NCI-H2196 treated with DMSO at 0.1 percent for 48 hours (cell line): ENCODE data around the gene TWSG1.
"Not testable (repeated sequence)": the region's sequence is repeated elsewhere in the genome, so short reads cannot be mapped to it uniquely, and the experiment has no call there.

Source experiments
- DNase-seq: peaks from one replicate; lab custom pipeline; 2025; ENCODE audit not compliant: unreplicated experiment; lab: John Stamatoyannopoulos, UW

TWSG1 gene

GRCh38 chr18:9422816-9423519 lies 88.4 kb downstream of the TWSG1 start:
- no peak for DNase-seq

GRCh38 chr18:9423648-9424047 lies 89.1 kb downstream of the TWSG1 start:
- DNase-seq = not testable (repeated sequence)

GRCh38 chr18:9424235-9424634 lies 89.7 kb downstream of the TWSG1 start:
- not testable (repeated sequence) for DNase-seq

- DNase-seq = no peak
Measured at GRCh38 chr18:9426753-9427152, 92.2 kb downstream of the TWSG1 start.

GRCh38 chr18:9428301-9428706 lies 93.7 kb downstream of the TWSG1 start:
- DNase-seq = no peak

GRCh38 chr18:9428862-9429661 lies 94.5 kb downstream of the TWSG1 start:
- no peak for DNase-seq

GRCh38 chr18:9429662-9429993 lies 95.1 kb downstream of the TWSG1 start:
- no peak for DNase-seq

- DNase-seq = not testable (repeated sequence)
Measured at GRCh38 chr18:9430315-9430714, 95.7 kb downstream of the TWSG1 start.

- DNase-seq = no peak
Measured at GRCh38 chr18:9431296-9431695, 96.7 kb downstream of the TWSG1 start.

- not testable (repeated sequence) for DNase-seq
Measured at GRCh38 chr18:9433122-9433521, 98.5 kb downstream of the TWSG1 start.

- DNase-seq = no peak
Measured at GRCh38 chr18:9433671-9434121, 99.1 kb downstream of the TWSG1 start.

- no peak for DNase-seq
Measured at GRCh38 chr18:9434122-9434701, 99.6 kb downstream of the TWSG1 start.

- DNase-seq = no peak
Measured at GRCh38 chr18:9435041-9435440, 100.5 kb downstream of the TWSG1 start.

GRCh38 chr18:9436206-9436929 lies 101.8 kb downstream of the TWSG1 start:
- no peak for DNase-seq

GRCh38 chr18:9437021-9437437 lies 102.5 kb downstream of the TWSG1 start:
- DNase-seq = no peak

- no peak for DNase-seq
Measured at GRCh38 chr18:9437672-9438071, 103.1 kb downstream of the TWSG1 start.

GRCh38 chr18:9441061-9441460 lies 106.5 kb downstream of the TWSG1 start:
- no peak for DNase-seq

GRCh38 chr18:9444549-9444948 lies 110.0 kb downstream of the TWSG1 start:
- DNase-seq = no peak

- no peak for DNase-seq
Measured at GRCh38 chr18:9446839-9447238, 112.3 kb downstream of the TWSG1 start.

GRCh38 chr18:9447334-9447733 lies 112.8 kb downstream of the TWSG1 start:
- DNase-seq = no peak
